Hematopoietic multipotent progenitor cell treated with erythropoietin and hydrocortisone succinate and interleukin-3 and kit ligand, for 4 days (in vitro differentiated cells): Measurements from ENCODE around the gene MRPL36.
A peak's percentile ranks its signal among the peaks of the same experiment; 100 is the strongest.
"Not testable (repeated sequence)": the region's sequence is repeated elsewhere in the genome, so short reads cannot be mapped to it uniquely, and the experiment has no call there.

ENCODE experiments used
- DNase-seq: peaks from one replicate; pipeline ENCODE4 v3.0.0-alpha.2; 2015

Gene MRPL36

GRCh38 chr5:1814183-1815020 lies 14.8 kb upstream of the MRPL36 start:
- DNase-seq, result no peak

GRCh38 chr5:1810581-1811101 lies 11.0 kb upstream of the MRPL36 start:
- no peak for DNase-seq

GRCh38 chr5:1809416-1810035 lies 9.9 kb upstream of the MRPL36 start:
- no peak for DNase-seq

- DNase-seq, result no peak
Observed at GRCh38 chr5:1808439-1808838, 8.8 kb upstream of the MRPL36 start.

- DNase-seq, result peak; percentile 11
Observed at GRCh38 chr5:1807451-1808185, 8.0 kb upstream of the MRPL36 start.

GRCh38 chr5:1806974-1807373 lies 7.3 kb upstream of the MRPL36 start:
- no peak for DNase-seq

GRCh38 chr5:1806199-1806598 lies 6.6 kb upstream of the MRPL36 start:
- DNase-seq, result no peak

GRCh38 chr5:1805736-1806135 lies 6.1 kb upstream of the MRPL36 start:
- DNase-seq, result no peak

GRCh38 chr5:1805326-1805725 lies 5.7 kb upstream of the MRPL36 start:
- no peak for DNase-seq

- no peak for DNase-seq
Observed at GRCh38 chr5:1804001-1804690, 4.5 kb upstream of the MRPL36 start.

GRCh38 chr5:1803192-1803591 lies 3.6 kb upstream of the MRPL36 start:
- DNase-seq, result no peak

- DNase-seq, result peak; percentile 64
Observed at GRCh38 chr5:1801967-1802295, 2.3 kb upstream of the MRPL36 start.

- peak; percentile 91 for DNase-seq
Observed at GRCh38 chr5:1801222-1801966, 1.8 kb upstream of the MRPL36 start, which contains the start of gene NDUFS6. Gene NDUFS6, plus strand, starts transcription at chr5:1801407. Its CDS starts 11 bp downstream, at chr5:1801418.

- DNase-seq, result peak; percentile 53
Observed at GRCh38 chr5:1800472-1801221, 1.0 kb upstream of the MRPL36 start.

GRCh38 chr5:1799110-1799601 lies 481 bp downstream of the MRPL36 start:
- peak; percentile 54 for DNase-seq

- DNase-seq, result not testable (repeated sequence)
Observed at GRCh38 chr5:1798589-1798988, 1.0 kb downstream of the MRPL36 start.

GRCh38 chr5:1797855-1798254 lies 1.8 kb downstream of the MRPL36 start:
- no peak for DNase-seq

- DNase-seq, result no peak
Observed at GRCh38 chr5:1797103-1797800, 2.4 kb downstream of the MRPL36 start.

GRCh38 chr5:1796371-1797102 lies 3.1 kb downstream of the MRPL36 start:
- DNase-seq, result no peak

- DNase-seq, result no peak
Observed at GRCh38 chr5:1795931-1796330, 3.7 kb downstream of the MRPL36 start.
